ENCODE results near the gene RPEL1.

- no peak for TF ChIP-seq CTCF (conservative IDR thresholded peaks at IDR 0.05; ENCODE audit: low read depth, low read length)
- TF ChIP-seq EZH2 (IDR thresholded peaks at IDR 0.05; ENCODE audit: low read length, unreplicated experiment), result no peak
- no peak for TF ChIP-seq EZH2phosphoT487 (IDR thresholded peaks at IDR 0.05; ENCODE audit: borderline replicate concordance, low read length)
Observed at GRCh38 chr10:103241262-103242011, 4.2 kb upstream of the RPEL1 start.
